ENCODE data around the gene FAM3B.

The FAM3B gene

GRCh38 chr21:41393876-41394465 lies 77.4 kb downstream of the FAM3B start:
- no peak overlapping the region for H3K4me3 ChIP-seq (ENCODE audit: low read depth, low read length)

- H3K4me3 ChIP-seq (ENCODE audit: low read depth, low read length), result no peak overlapping the region
Measured at GRCh38 chr21:41396558-41397075, 80.0 kb downstream of the FAM3B start.

- H3K4me3 ChIP-seq (ENCODE audit: low read depth, low read length), result no peak overlapping the region
Measured at GRCh38 chr21:41397471-41397891, 80.9 kb downstream of the FAM3B start.

GRCh38 chr21:41398251-41398650 lies 81.7 kb downstream of the FAM3B start:
- no peak overlapping the region for H3K4me3 ChIP-seq (ENCODE audit: low read depth, low read length)

GRCh38 chr21:41398831-41399230 lies 82.2 kb downstream of the FAM3B start:
- H3K4me3 ChIP-seq (ENCODE audit: low read depth, low read length), result no peak overlapping the region

GRCh38 chr21:41399246-41399800 lies 82.7 kb downstream of the FAM3B start:
- H3K4me3 ChIP-seq (ENCODE audit: low read depth, low read length), result no peak overlapping the region

GRCh38 chr21:41402231-41402630 lies 85.6 kb downstream of the FAM3B start:
- H3K4me3 ChIP-seq (ENCODE audit: low read depth, low read length), result no peak overlapping the region

- H3K4me3 ChIP-seq (ENCODE audit: low read depth, low read length), result no peak overlapping the region
Measured at GRCh38 chr21:41402796-41403195, 86.2 kb downstream of the FAM3B start.

GRCh38 chr21:41403331-41403730 lies 86.7 kb downstream of the FAM3B start:
- H3K4me3 ChIP-seq (ENCODE audit: low read depth, low read length), result no peak overlapping the region

GRCh38 chr21:41403966-41404365 lies 87.4 kb downstream of the FAM3B start:
- no peak overlapping the region for H3K4me3 ChIP-seq (ENCODE audit: low read depth, low read length)

- H3K4me3 ChIP-seq (ENCODE audit: low read depth, low read length), result no peak overlapping the region
Measured at GRCh38 chr21:41405321-41405720, 88.7 kb downstream of the FAM3B start.

- H3K4me3 ChIP-seq (ENCODE audit: low read depth, low read length), result no peak overlapping the region
Measured at GRCh38 chr21:41406340-41406739, 89.7 kb downstream of the FAM3B start.
